ENCODE measurements around the gene LRRC4B. TPM values are rescaled to one million over a fixed set of nuclear protein-coding genes. Genes with fewer than 3 reads are reported as not detected.

The LRRC4B gene
- polyA plus RNA-seq, 1 of the 3 experiments (the other 2 are of a cell fraction) = 6.9 TPM

DNA sequence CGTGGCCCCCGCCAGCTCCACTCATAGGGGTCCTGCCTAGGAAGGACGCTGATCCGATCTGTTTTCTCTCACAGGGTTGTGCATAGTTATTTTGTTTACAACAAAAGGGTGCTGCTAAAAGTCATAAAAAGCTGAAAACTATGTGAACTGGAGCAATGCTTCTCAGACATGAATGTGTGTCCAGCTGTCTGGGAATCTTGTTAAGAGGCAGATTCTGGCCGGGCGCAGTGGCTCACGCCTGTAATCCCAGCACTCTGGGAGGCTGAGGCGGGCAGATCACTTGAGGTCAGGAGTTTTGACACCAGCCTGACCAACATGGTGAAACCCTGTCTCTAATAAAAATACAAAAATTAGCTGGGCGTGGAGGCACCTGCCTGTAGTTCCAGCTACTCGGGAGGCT lies 8.6 kb downstream of the LRRC4B start:
- Histone ChIP-seq H3K9me2 (no peaks in the 10 kb centered on the region), H3K27ac (ENCODE audit: low read depth in 2 of 2, low read length in 1 of 2) (no peak overlapping the region), H3K4me1 (ENCODE audit: control insufficient read depth in 1 of 2, insufficient read depth in 2 of 2, low read depth in 1 of 2, low read length in 1 of 2) (peaks cover 0 to 9% of the 10 kb centered on the region in 2 experiments; a peak in 1 of 4 replicates), H3K9ac (no peak overlapping the region), H3K9me3 (no peaks in the 10 kb centered on the region), H3K27me3 (ENCODE audit: insufficient read depth) (no peaks in the 10 kb centered on the region), H3K79me2 (ENCODE audit: insufficient read depth) (no peaks in the 10 kb centered on the region), H3K4me3 (ENCODE audit: low read depth in 2 of 2, low read length in 1 of 2) (no peak overlapping the region), H3K4me2 (no peak overlapping the region), H3K36me3 (replicated peaks in 1 of 2; ENCODE audit: control insufficient read depth in 1 of 2, insufficient read depth in 2 of 2, low read length in 1 of 2) (no peaks in the 10 kb centered on the region), H2AFZ (ENCODE audit: low read depth) (no peak overlapping the region), H4K20me1 (ENCODE audit: insufficient read depth) (peaks cover 5% of the 10 kb centered on the region; the same call in 1 of the 2 replicates), H3F3A (replicated peaks; ENCODE audit: insufficient read depth) (no peaks in the 10 kb centered on the region)
- ChIA-PET CTCF (interaction anchor here (1.7 to 10.3 kb wide), 2 partner anchors 12 to 20 kb away, joined by 5 to 170 read pairs; no protein-coding TSS in a partner anchor), POLR2A (no interaction called here)
- TF ChIP-seq ELF1 (IDR thresholded peaks at IDR 0.05) (no peak), YY1 (IDR thresholded peaks at IDR 0.05; ENCODE audit: low read depth) (no peak), FOXM1 (IDR thresholded peaks at IDR 0.05; ENCODE audit: low read depth) (no peak), GATA2 (CRISPR knock-in tag; IDR thresholded peaks at IDR 0.05) (no peak), SMC3 (IDR thresholded peaks at IDR 0.05; ENCODE audit: low read depth, low read length) (no peak), JUND (IDR thresholded peaks at IDR 0.05) (no peak), NRF1 (IDR thresholded peaks at IDR 0.05; ENCODE audit: low read depth, low read length) (no peak), TCF12 (IDR thresholded peaks at IDR 0.05) (no peak), CHD2 (IDR thresholded peaks at IDR 0.05; ENCODE audit: low read length, partially characterized antibody) (no peak), FOXJ3 (CRISPR knock-in tag; IDR thresholded peaks at IDR 0.05) (no peak), RFX5 (IDR thresholded peaks at IDR 0.05; ENCODE audit: low read length) (no peak), POLR2AphosphoS5 (IDR thresholded peaks at IDR 0.05; ENCODE audit: low read depth, low read length) (no peak)
- TF ChIP-seq, protein P1, sequence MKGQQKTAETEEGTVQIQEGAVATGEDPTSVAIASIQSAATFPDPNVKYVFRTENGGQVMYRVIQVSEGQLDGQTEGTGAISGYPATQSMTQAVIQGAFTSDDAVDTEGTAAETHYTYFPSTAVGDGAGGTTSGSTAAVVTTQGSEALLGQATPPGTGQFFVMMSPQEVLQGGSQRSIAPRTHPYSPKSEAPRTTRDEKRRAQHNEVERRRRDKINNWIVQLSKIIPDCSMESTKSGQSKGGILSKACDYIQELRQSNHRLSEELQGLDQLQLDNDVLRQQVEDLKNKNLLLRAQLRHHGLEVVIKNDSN (IDR thresholded peaks at IDR 0.05; ENCODE audit: borderline replicate concordance, low read depth) = no peak
- TF ChIP-seq, protein P2, sequence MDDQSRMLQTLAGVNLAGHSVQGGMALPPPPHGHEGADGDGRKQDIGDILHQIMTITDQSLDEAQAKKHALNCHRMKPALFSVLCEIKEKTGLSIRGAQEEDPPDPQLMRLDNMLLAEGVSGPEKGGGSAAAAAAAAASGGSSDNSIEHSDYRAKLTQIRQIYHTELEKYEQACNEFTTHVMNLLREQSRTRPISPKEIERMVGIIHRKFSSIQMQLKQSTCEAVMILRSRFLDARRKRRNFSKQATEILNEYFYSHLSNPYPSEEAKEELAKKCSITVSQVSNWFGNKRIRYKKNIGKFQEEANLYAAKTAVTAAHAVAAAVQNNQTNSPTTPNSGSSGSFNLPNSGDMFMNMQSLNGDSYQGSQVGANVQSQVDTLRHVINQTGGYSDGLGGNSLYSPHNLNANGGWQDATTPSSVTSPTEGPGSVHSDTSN (IDR thresholded peaks at IDR 0.05) = no peak
- TF ChIP-seq, protein P3, sequence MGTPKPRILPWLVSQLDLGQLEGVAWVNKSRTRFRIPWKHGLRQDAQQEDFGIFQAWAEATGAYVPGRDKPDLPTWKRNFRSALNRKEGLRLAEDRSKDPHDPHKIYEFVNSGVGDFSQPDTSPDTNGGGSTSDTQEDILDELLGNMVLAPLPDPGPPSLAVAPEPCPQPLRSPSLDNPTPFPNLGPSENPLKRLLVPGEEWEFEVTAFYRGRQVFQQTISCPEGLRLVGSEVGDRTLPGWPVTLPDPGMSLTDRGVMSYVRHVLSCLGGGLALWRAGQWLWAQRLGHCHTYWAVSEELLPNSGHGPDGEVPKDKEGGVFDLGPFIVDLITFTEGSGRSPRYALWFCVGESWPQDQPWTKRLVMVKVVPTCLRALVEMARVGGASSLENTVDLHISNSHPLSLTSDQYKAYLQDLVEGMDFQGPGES (IDR thresholded peaks at IDR 0.05; ENCODE audit: low read depth, low read length) = no peak
- TF ChIP-seq, protein P4, sequence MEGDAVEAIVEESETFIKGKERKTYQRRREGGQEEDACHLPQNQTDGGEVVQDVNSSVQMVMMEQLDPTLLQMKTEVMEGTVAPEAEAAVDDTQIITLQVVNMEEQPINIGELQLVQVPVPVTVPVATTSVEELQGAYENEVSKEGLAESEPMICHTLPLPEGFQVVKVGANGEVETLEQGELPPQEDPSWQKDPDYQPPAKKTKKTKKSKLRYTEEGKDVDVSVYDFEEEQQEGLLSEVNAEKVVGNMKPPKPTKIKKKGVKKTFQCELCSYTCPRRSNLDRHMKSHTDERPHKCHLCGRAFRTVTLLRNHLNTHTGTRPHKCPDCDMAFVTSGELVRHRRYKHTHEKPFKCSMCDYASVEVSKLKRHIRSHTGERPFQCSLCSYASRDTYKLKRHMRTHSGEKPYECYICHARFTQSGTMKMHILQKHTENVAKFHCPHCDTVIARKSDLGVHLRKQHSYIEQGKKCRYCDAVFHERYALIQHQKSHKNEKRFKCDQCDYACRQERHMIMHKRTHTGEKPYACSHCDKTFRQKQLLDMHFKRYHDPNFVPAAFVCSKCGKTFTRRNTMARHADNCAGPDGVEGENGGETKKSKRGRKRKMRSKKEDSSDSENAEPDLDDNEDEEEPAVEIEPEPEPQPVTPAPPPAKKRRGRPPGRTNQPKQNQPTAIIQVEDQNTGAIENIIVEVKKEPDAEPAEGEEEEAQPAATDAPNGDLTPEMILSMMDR (IDR thresholded peaks at IDR 0.05) = no peak
- TF ChIP-seq, protein P5, sequence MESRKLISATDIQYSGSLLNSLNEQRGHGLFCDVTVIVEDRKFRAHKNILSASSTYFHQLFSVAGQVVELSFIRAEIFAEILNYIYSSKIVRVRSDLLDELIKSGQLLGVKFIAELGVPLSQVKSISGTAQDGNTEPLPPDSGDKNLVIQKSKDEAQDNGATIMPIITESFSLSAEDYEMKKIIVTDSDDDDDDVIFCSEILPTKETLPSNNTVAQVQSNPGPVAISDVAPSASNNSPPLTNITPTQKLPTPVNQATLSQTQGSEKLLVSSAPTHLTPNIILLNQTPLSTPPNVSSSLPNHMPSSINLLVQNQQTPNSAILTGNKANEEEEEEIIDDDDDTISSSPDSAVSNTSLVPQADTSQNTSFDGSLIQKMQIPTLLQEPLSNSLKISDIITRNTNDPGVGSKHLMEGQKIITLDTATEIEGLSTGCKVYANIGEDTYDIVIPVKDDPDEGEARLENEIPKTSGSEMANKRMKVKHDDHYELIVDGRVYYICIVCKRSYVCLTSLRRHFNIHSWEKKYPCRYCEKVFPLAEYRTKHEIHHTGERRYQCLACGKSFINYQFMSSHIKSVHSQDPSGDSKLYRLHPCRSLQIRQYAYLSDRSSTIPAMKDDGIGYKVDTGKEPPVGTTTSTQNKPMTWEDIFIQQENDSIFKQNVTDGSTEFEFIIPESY (IDR thresholded peaks at IDR 0.05; ENCODE audit: borderline replicate concordance, low read depth) = no peak
- TF ChIP-seq, protein P6, sequence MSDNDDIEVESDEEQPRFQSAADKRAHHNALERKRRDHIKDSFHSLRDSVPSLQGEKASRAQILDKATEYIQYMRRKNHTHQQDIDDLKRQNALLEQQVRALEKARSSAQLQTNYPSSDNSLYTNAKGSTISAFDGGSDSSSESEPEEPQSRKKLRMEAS (IDR thresholded peaks at IDR 0.05; ENCODE audit: low read depth) = no peak
- DNase-seq = no peak
- WGBS (ENCODE audit: low lambda C conversion rate) = 61% methylated on average over 10 of the region's 10 CpGs

All from SK-N-SH (cell line).